NB4 (cell line): ENCODE results near the gene PES1.

Experiments used
- DNase-seq: peaks from one replicate; pipeline ENCODE4 v3.0.0; 2010; ENCODE audit warnings: low read depth
- H3K4me3 ChIP-seq: one replicate; pipeline ENCODE4 v1.5.1; 2011; ENCODE audit warnings: mild to moderate bottlenecking, low read depth, low read length, moderate library complexity
- MYC ChIP-seq: IDR thresholded peaks from 2 replicates; pipeline ENCODE4 v1.6.1; 2011; ENCODE audit warnings: low read depth, low read length
- POLR2A ChIP-seq: IDR thresholded peaks from 2 replicates; pipeline ENCODE4 v1.6.1; 2011; ENCODE audit warnings: mild to moderate bottlenecking; ENCODE audit not compliant: insufficient read length; ENCODE audit errors: extremely low read depth
- TF ChIP-seq, protein P1 (sequence below): IDR thresholded peaks from 2 replicates; pipeline ENCODE4 v1.6.1; 2011; ENCODE audit warnings: low read depth, low read length
- TF ChIP-seq, protein P2 (sequence below): IDR thresholded peaks from one replicate; pipeline ENCODE4 v1.5.1; 2012; ENCODE audit warnings: low read depth, low read length

Gene PES1

DNA sequence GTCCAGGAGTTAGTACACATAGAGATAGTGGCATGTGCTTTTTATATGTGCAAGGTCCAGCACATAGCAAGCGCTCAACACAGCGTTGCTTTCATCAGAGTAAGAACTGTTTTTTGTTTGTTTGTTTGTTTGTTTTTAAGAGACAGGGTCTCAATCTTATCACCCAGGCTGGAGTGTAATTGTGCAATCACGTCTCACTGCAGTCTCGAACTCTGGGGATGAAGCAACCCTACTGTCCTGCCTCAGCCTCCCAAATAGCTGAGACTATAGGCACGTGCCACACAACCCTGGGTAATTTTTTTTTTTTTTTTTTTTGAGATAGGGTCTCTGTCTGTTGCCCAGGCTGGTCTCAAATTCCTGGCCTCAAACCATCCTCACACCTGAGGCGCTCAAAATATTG is 26.1 kb upstream of the PES1 start:
- DNase-seq = no peak
- H3K4me3 ChIP-seq = no peak overlapping the region
- TF ChIP-seq, protein P1, sequence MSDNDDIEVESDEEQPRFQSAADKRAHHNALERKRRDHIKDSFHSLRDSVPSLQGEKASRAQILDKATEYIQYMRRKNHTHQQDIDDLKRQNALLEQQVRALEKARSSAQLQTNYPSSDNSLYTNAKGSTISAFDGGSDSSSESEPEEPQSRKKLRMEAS = no peak
- TF ChIP-seq, protein P2, sequence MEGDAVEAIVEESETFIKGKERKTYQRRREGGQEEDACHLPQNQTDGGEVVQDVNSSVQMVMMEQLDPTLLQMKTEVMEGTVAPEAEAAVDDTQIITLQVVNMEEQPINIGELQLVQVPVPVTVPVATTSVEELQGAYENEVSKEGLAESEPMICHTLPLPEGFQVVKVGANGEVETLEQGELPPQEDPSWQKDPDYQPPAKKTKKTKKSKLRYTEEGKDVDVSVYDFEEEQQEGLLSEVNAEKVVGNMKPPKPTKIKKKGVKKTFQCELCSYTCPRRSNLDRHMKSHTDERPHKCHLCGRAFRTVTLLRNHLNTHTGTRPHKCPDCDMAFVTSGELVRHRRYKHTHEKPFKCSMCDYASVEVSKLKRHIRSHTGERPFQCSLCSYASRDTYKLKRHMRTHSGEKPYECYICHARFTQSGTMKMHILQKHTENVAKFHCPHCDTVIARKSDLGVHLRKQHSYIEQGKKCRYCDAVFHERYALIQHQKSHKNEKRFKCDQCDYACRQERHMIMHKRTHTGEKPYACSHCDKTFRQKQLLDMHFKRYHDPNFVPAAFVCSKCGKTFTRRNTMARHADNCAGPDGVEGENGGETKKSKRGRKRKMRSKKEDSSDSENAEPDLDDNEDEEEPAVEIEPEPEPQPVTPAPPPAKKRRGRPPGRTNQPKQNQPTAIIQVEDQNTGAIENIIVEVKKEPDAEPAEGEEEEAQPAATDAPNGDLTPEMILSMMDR = no peak
- TF ChIP-seq MYC (no peak), POLR2A (no peak)

DNA sequence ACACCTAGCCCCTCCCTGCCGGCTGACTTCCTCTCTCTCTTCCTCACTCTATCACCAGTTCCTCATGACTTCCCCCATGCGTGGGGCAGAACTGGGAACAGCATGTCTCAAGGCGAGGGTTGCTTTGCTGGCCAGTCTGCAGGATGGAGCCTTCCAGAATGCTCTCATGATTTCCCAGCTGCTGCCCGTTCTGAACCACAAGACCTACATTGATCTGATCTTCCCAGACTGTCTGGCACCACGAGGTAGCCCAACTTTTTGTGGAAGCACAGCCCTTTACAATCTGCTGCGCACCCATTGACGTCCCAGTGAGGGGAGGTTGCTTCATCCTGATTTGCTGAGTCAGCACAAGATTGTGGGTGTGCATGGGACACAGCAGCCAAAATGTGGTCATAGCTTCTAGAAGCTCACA is 23.8 kb upstream of the PES1 start:
- no peak for DNase-seq
- no peak overlapping the region for H3K4me3 ChIP-seq
- TF ChIP-seq, protein P1 = no peak
- TF ChIP-seq MYC = no peak
- TF ChIP-seq, protein P2 = no peak
- no peak for TF ChIP-seq POLR2A

DNA sequence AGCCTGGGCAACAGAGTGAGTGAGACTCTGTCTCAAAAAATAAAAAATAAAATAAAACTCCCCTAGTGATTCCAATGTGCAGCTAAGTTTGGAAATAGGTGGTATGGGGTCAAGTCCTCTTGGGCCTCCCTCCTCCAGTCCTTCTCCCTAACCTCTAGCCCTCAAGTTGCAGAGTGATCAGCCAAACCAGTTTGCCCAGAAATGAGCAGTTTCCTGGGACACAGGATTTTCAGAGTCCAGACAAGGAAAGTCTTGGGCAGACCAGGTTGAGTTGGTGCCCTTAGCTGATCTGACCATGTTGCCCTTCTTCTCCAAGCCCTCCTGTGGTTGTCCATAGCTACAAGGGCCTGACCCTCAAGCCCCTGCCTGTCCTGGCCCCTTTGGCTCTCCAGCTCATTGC is 23.2 kb upstream of the PES1 start:
- TF ChIP-seq, protein P2 = no peak
- TF ChIP-seq MYC = no peak
- TF ChIP-seq POLR2A = no peak
- TF ChIP-seq, protein P1 = no peak
- no peak overlapping the region for H3K4me3 ChIP-seq
- no peak for DNase-seq

DNA sequence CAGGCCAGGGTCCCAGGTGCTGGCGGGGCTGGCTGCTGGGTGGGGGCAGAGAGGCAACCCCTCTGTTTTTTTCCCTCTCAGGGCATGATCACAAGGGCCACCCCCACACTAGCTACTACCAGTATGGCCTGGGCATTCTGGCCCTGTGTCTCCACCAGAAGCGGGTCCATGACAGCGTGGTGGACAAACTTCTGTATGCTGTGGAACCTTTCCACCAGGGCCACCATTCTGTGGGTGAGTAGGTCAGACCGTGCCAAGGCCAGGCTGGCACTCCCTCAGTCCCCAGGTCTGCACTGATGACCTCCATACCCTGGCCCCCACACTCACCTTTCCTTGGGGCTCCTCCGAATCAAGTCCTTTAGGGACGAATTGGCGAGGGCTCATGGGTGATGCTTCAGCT is 22.6 kb upstream of the PES1 start:
- H3K4me3 ChIP-seq = no peak overlapping the region
- no peak for TF ChIP-seq POLR2A
- TF ChIP-seq, protein P1 = no peak
- TF ChIP-seq MYC = no peak
- TF ChIP-seq, protein P2 = no peak
- no peak for DNase-seq

DNA sequence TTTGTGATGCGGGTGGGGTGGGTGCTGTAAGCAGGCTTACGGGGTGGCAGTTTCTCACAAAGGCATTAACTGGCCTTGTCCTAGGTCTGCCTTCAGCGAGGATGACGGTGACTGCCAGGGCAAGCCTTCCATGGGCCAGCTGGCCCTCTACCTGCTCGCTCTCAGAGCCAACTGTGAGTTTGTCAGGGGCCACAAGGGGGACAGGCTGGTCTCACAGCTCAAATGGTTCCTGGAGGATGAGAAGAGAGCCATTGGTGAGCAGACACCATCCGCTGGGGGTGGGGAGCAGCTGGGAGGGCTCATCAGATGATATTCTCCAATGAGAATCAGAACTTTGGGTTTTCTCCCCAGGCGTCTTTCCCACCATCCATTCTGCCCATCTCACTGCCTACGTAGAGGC is 21.1 kb upstream of the PES1 start:
- no peak for DNase-seq
- no peak overlapping the region for H3K4me3 ChIP-seq
- TF ChIP-seq, protein P1 = no peak

DNA sequence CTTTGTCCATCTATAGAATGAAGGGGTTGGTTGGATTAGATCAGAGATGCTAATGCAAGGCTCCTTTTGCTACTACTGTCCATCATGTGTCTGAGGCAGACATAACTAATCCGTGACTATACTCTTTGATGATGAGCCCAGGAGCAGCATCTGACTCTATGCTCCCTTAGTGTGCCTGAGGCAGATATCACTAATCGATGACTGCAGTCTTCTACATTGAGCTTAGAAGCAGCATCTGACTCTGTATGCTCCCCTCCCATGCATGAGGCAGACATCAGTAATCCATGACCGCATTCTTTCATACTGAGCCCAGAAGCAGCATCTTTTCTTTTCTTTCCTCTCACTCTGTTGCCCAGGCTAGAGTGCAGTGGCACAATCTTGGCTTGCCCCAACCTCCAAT is 19.5 kb upstream of the PES1 start:
- no peak overlapping the region for H3K4me3 ChIP-seq
- TF ChIP-seq, protein P2 = no peak
- TF ChIP-seq, protein P1 = no peak
- no peak for TF ChIP-seq MYC
- no peak for TF ChIP-seq POLR2A
- no peak for DNase-seq
